Neuronal stem cell (in vitro differentiated cells): Measurements from ENCODE around the gene S100Z.
A peak's percentile ranks its signal among the peaks of the same experiment; 100 is the strongest.
"Not testable (repeated sequence)": the region's sequence is repeated elsewhere in the genome, so short reads cannot be mapped to it uniquely, and the experiment has no call there.

Experiments
- DNase-seq: peaks from one replicate; pipeline ENCODE4 v3.0.0-alpha.2; 2013; ENCODE audit warnings: low spot score
- H2AFZ ChIP-seq: one replicate; pipeline ENCODE4 v1.6.1; 2013; ENCODE audit warnings: mild to moderate bottlenecking, low read length, inconsistent platforms
- H2AK5ac ChIP-seq: 2 replicates; pipeline ENCODE4 v1.6.1; 2013; ENCODE audit warnings: low read depth, mild to moderate bottlenecking, inconsistent platforms, low read length, moderate library complexity, mixed read lengths
- H2BK120ac ChIP-seq: 2 replicates; pipeline ENCODE4 v1.6.1; 2013; ENCODE audit warnings: low read depth, mild to moderate bottlenecking, inconsistent platforms, low read length, moderate library complexity, mixed read lengths
- H2BK12ac ChIP-seq: one replicate; pipeline ENCODE4 v1.6.1; 2013; ENCODE audit warnings: low read length, inconsistent platforms
- H2BK15ac ChIP-seq: 2 replicates; pipeline ENCODE4 v1.6.1; 2013; ENCODE audit warnings: mild to moderate bottlenecking, low read length, inconsistent platforms, mixed read lengths
- H2BK5ac ChIP-seq: one replicate; pipeline ENCODE4 v1.6.1; 2013; ENCODE audit warnings: inconsistent platforms, mild to moderate bottlenecking, low read length, moderate library complexity
- H3K14ac ChIP-seq: one replicate; pipeline ENCODE4 v1.6.1; 2013; ENCODE audit warnings: low read length, inconsistent platforms
- H3K18ac ChIP-seq: 2 replicates; pipeline ENCODE4 v1.6.1; 2013; ENCODE audit warnings: low read length, inconsistent platforms
- H3K23ac ChIP-seq: 2 replicates; pipeline ENCODE4 v1.6.1; 2013; ENCODE audit warnings: low read depth, mild to moderate bottlenecking, mixed read lengths, low read length, inconsistent platforms; ENCODE audit not compliant: poor library complexity
- H3K27ac ChIP-seq: replicated peaks from 3 replicates; pipeline ENCODE4 v1.5.1; 2013; ENCODE audit warnings: low read length, inconsistent platforms
- H3K27me3 ChIP-seq, 3 experiments: 2 replicates each; pipeline ENCODE4 v1.6.1; 2013; ENCODE audit warnings: low read length in 3 of 3, mild to moderate bottlenecking in 2 of 3, inconsistent platforms in 1 of 3, low read depth in 1 of 3, mixed read lengths in 1 of 3, moderate library complexity in 1 of 3; ENCODE audit not compliant: control insufficient read depth in 3 of 3, insufficient read depth in 3 of 3
- H3K36me3 ChIP-seq, 2 donors: replicated peaks in 1 of 2; 2 replicates each; pipeline ENCODE4 v1.6.1; 2013; ENCODE audit warnings: low read length in 2 of 2; ENCODE audit not compliant: control insufficient read depth in 2 of 2, insufficient read depth in 2 of 2
- H3K4ac ChIP-seq: 2 replicates; pipeline ENCODE4 v1.6.1; 2013; ENCODE audit warnings: inconsistent platforms, mild to moderate bottlenecking, low read length, moderate library complexity
- H3K4me1 ChIP-seq, 2 donors: 1 replicate in 1 of 2; 2 replicates in 1 of 2; pipeline ENCODE4 v1.6.1; 2013; ENCODE audit warnings: low read length in 2 of 2, low read depth in 1 of 2; ENCODE audit not compliant: control insufficient read depth in 2 of 2, insufficient read depth in 1 of 2
- H3K4me2 ChIP-seq: one replicate; pipeline ENCODE4 v1.6.1; 2013; ENCODE audit warnings: mild to moderate bottlenecking, low read length, inconsistent platforms; ENCODE audit not compliant: insufficient read depth, poor library complexity, severe bottlenecking
- H3K4me3 ChIP-seq, 2 donors: 2 replicates each; pipeline ENCODE4 v1.5.1; 2013; ENCODE audit warnings: low read length in 2 of 2, mild to moderate bottlenecking in 2 of 2, inconsistent platforms in 1 of 2, moderate library complexity in 1 of 2
- H3K79me1 ChIP-seq: one replicate; pipeline ENCODE4 v1.6.1; 2013; ENCODE audit warnings: low read depth, mild to moderate bottlenecking, inconsistent platforms, low read length, moderate library complexity
- H3K9ac ChIP-seq: one replicate; pipeline ENCODE4 v1.6.1; 2013; ENCODE audit warnings: mild to moderate bottlenecking, low read depth, low read length, inconsistent platforms; ENCODE audit not compliant: poor library complexity
- H3K9me3 ChIP-seq, 2 donors: replicated peaks in 1 of 2; 2 replicates each; pipeline versions ENCODE3 to v1.6.1; 2013; ENCODE audit warnings: low read length in 2 of 2, mild to moderate bottlenecking in 2 of 2, inconsistent platforms in 1 of 2, low read depth in 1 of 2, mixed read lengths in 1 of 2, moderate library complexity in 1 of 2; ENCODE audit not compliant: control insufficient read depth in 2 of 2, insufficient read depth in 1 of 2
- H4K8ac ChIP-seq: one replicate; pipeline ENCODE4 v1.6.1; 2013; ENCODE audit warnings: low read depth, mild to moderate bottlenecking, inconsistent platforms, low read length, moderate library complexity
- H4K91ac ChIP-seq: one replicate; pipeline ENCODE4 v1.6.1; 2013; ENCODE audit warnings: low read length, low read depth, mild to moderate bottlenecking, inconsistent platforms; ENCODE audit not compliant: poor library complexity
- WGBS, 2 donors: extraction: QIAGEN DNeasy Blood & Tissue Kit; methylation state at CpG; one replicate each; pipeline ENCODE4 v1.1.7; 2013; ENCODE audit warnings: missing lambda C conversion rate in 2 of 2, mixed read lengths in 1 of 2; ENCODE audit not compliant: insufficient read length in 2 of 2, insufficient replicate concordance in 1 of 2; ENCODE audit errors: extremely low coverage in 2 of 2; 5-methylcytosine and 5-hydroxymethylcytosine counted together

The S100Z gene

DNA sequence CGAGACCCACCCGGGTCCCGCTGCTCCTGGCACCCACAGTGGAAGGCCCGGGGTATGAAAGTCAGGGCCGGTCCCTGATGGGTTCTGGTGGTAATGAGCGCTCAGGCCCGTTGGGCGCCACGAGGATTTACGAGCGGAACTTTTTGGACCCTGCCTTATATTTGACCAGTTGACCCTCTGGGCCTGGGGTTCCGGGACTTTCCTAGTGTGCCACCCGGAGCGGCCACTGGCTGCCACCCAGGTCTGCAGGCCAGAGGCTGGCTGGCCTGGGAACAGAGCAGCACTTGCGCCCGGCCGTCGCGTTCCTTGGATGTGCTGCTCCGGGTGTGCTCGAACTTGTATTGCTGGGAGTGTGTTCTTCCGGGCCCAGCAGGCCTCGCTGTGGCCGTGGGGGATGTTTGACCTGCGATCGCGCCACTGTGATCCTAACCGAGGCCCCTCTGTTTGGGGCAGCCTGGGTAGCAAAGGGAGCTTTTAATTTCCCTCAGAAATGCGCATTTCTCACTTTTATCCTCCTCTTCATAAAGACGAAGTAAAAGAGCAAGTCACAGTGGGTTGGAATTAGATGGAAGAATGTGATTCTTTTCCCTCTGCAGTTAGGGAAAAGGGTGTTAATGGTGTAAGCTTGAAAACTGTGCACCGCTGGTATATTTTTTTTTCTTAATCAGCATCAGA lies 29.8 kb upstream of the S100Z start:
- Histone ChIP-seq H3K27ac (no peak overlapping the region), H2AK5ac (no peak overlapping the region), H3K4me2 (peak overlapping the region; percentile 72), H3K9ac (no peak overlapping the region), H4K91ac (no peak overlapping the region), H3K14ac (no peak overlapping the region), H2BK15ac (no peak overlapping the region), H3K79me1 (no peaks in the 10 kb centered on the region), H3K4me3 (peak overlapping the region; percentile 44 to 87), H2AFZ (peak overlapping the region; percentile 90), H4K8ac (no peak overlapping the region), H3K4me1 (peaks cover 10 to 12% of the 10 kb centered on the region in 2 donors), H3K4ac (no peak overlapping the region), H3K36me3 (no peaks in the 10 kb centered on the region), H3K27me3 (peaks cover 11 to 25% (median 16%) of the 10 kb centered on the region in 3 experiments), H2BK120ac (no peak overlapping the region), H3K18ac (peak overlapping the region; percentile 84), H2BK5ac (no peak overlapping the region), H2BK12ac (no peak overlapping the region), H3K9me3 (no peaks in the 10 kb centered on the region), H3K23ac (peak overlapping the region; percentile 17)
- no CpG with 5 or more reads among the region's 31 CpGs for WGBS, 2 donors
- DNase-seq, result no peak

DNA sequence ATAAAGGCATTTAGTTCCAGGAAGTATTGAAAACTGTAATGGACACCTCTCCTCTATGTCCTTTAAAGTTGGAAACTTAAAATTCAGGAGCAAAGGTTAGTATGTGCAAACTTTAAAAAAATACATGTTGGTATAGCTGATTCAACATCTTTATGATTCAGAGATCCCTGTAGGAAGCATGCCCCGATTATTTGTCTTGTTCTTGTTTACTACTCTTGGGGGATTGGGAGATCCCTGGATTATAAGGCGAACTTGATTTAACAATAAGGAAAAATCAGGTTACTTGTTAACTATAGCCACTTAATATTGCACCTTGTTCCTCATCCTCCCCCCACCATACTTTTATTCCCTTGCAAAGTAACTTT lies 29.3 kb upstream of the S100Z start:
- no peaks in the 10 kb centered on the region for H3K79me1 ChIP-seq
- no peaks in the 10 kb centered on the region for H3K9me3 ChIP-seq
- H2AFZ ChIP-seq, result peak overlapping the region; percentile 90
- no peak overlapping the region for H3K9ac ChIP-seq
- H2BK5ac ChIP-seq, result no peak overlapping the region
- no peak overlapping the region for H2BK15ac ChIP-seq
- H2BK12ac ChIP-seq, result no peak overlapping the region
- DNase-seq, result no peak
- no peak overlapping the region for H3K23ac ChIP-seq
- H2BK120ac ChIP-seq, result no peak overlapping the region
- no peak overlapping the region for H3K14ac ChIP-seq
- no peaks in the 10 kb centered on the region for H3K36me3 ChIP-seq
- H3K27me3 ChIP-seq, result peaks cover 11 to 25% (median 16%) of the 10 kb centered on the region in 3 experiments
- no peak overlapping the region for H3K4ac ChIP-seq
- H3K27ac ChIP-seq, result no peak overlapping the region
- no CpG with 5 or more reads among the region's 2 CpGs for WGBS, 2 donors
- no peak overlapping the region for H4K91ac ChIP-seq
- H4K8ac ChIP-seq, result no peak overlapping the region
- no peak overlapping the region for H3K4me2 ChIP-seq
- no peak overlapping the region for H3K18ac ChIP-seq
- H2AK5ac ChIP-seq, result no peak overlapping the region
- H3K4me3 ChIP-seq, result no peak overlapping the region
- peaks cover 10 to 12% of the 10 kb centered on the region in 2 donors for H3K4me1 ChIP-seq

DNA sequence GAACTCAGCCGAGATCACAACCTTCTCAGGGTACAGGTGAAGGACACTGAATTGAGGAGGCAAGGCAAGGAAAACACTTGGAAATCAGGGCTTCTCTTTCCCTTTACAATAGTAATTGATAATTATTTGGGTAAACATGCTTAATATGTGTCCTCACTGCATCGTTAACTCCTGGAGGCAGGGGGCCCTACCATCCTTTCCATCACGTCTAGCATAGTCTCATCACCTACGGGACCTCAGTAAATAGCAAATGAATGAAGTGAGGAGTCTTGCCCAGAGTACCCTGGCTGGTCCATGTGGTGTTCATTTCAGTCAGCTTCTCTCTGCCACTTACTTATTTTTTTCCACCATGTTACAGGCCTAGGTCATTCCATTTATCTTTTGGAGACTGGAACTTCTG lies 28.7 kb upstream of the S100Z start:
- Histone ChIP-seq H3K27ac (no peak overlapping the region), H2BK15ac (no peak overlapping the region), H2AFZ (peak overlapping the region; percentile 90), H3K36me3 (no peaks in the 10 kb centered on the region), H3K4ac (no peak overlapping the region), H3K27me3 (peaks cover 11 to 25% (median 16%) of the 10 kb centered on the region in 3 experiments), H3K79me1 (no peaks in the 10 kb centered on the region), H3K4me1 (peaks cover 10 to 12% of the 10 kb centered on the region in 2 donors), H2BK12ac (no peak overlapping the region), H3K9ac (no peak overlapping the region), H4K8ac (no peak overlapping the region), H2AK5ac (no peak overlapping the region), H3K4me3 (no peak overlapping the region), H3K18ac (no peak overlapping the region), H3K14ac (no peak overlapping the region), H3K9me3 (no peaks in the 10 kb centered on the region), H2BK120ac (no peak overlapping the region), H2BK5ac (no peak overlapping the region), H4K91ac (no peak overlapping the region), H3K23ac (no peak overlapping the region), H3K4me2 (no peak overlapping the region)
- no peak for DNase-seq
- no CpG with 5 or more reads among the region's 4 CpGs for WGBS, 2 donors

DNA sequence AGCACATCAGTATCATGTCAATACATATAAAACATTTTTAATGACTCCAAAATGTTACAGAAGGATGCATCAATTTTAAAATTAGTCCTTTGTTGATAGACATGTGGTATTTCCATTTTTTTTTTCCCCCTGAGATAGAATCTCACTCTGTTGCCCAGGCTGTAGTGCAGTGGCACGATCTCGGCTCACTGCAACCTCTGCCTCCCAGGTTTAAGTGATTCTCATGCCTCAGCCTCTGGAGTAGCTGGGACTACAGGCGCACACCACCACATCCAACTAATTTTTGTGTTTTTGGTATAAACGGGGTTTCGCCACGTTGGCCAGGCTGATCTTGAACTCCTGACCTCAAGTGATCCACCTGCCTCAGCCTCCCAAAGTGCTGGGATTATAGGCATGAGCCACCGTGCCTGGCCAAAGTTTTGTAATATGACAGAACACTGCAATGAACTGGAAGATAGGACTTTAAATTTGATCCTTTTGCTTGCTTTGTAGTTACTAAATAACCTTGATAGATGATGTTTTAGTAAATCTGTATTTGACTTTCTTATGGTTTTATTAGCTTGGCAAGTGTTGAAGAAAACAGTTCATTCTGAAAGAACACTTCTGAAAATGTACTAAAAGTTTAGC lies 27.6 kb upstream of the S100Z start:
- H3K9ac ChIP-seq, H3K4me3 ChIP-seq, H2AK5ac ChIP-seq, H3K4ac ChIP-seq, H2BK15ac ChIP-seq, H2AFZ ChIP-seq, H3K14ac ChIP-seq, H3K27ac ChIP-seq, H4K91ac ChIP-seq, H3K18ac ChIP-seq, H3K23ac ChIP-seq, H2BK12ac ChIP-seq, H3K4me2 ChIP-seq, DNase-seq, H3K36me3 ChIP-seq, H2BK5ac ChIP-seq, H3K9me3 ChIP-seq, H4K8ac ChIP-seq, H2BK120ac ChIP-seq, H3K79me1 ChIP-seq: not testable (repeated sequence)
- Histone ChIP-seq H3K27me3 (peaks cover 11 to 25% (median 16%) of the 10 kb centered on the region in 3 experiments), H3K4me1 (peaks cover 10 to 12% of the 10 kb centered on the region in 2 donors)
- no CpG with 5 or more reads among the region's 7 CpGs for WGBS, 2 donors
